Breast epithelium (tissue), 4 donors: Measurements from ENCODE around the gene ATP5PO. TPM values are rescaled to one million over a fixed set of nuclear protein-coding genes. Genes with fewer than 3 reads are reported as not detected.
"Not testable (repeated sequence)": the region's sequence is repeated elsewhere in the genome, so short reads cannot be mapped to it uniquely, and the experiment has no call there.

Experiments used
- DNase-seq, 2 donors: peaks; one replicate each; pipeline ENCODE4 v3.0.0-alpha.2; 2019; ENCODE audit warnings: low spot score in 2 of 2
- H3K27ac ChIP-seq, 2 donors: fragments of 200-600 bp; sonication (generic) in 1 of 2; one replicate each; pipeline ENCODE4 v1.5.1; 2016 to 2019; ENCODE audit warnings: mild to moderate bottlenecking in 1 of 2
- H3K27me3 ChIP-seq, 2 donors: fragments of 200-600 bp; sonication (generic) in 1 of 2; one replicate each; pipeline versions ENCODE4 v1.5.1 to v1.6.0; 2017 to 2019; ENCODE audit warnings: control low read depth in 1 of 2, mild to moderate bottlenecking in 1 of 2
- H3K36me3 ChIP-seq: fragments of 200-600 bp; one replicate; pipeline ENCODE4 v1.5.1; 2019
- H3K4me1 ChIP-seq, 2 donors: fragments of 200-600 bp; sonication (generic); one replicate each; pipeline ENCODE4 v1.5.1; 2016 to 2019; ENCODE audit warnings: control low read depth in 1 of 2
- H3K4me3 ChIP-seq, 3 donors: fragments of 200-600 bp; sonication (generic); 1 replicate in 2 of 3; 2 replicates in 1 of 3; pipeline ENCODE4 v1.5.1; 2016 to 2019; ENCODE audit warnings: mild to moderate bottlenecking in 3 of 3, moderate library complexity in 2 of 3
- H3K9me3 ChIP-seq, 2 donors: fragments of 200-600 bp; sonication (generic) in 1 of 2; one replicate each; pipeline ENCODE4 v1.5.1; 2016 to 2019; ENCODE audit warnings: control low read depth in 1 of 2
- CTCF ChIP-seq, 3 donors: fragments of 450-650 bp; IDR thresholded peaks; one replicate each; pipeline ENCODE4 v1.5.1; 2016 to 2017; ENCODE audit warnings: antibody characterized with exemption in 3 of 3, mild to moderate bottlenecking in 3 of 3, moderate library complexity in 3 of 3
- POLR2A ChIP-seq: fragments of 450-650 bp; IDR thresholded peaks from one replicate; pipeline ENCODE4 v1.6.1; 2016; ENCODE audit warnings: antibody characterized with exemption, mild to moderate bottlenecking, moderate library complexity
- POLR2AphosphoS5 ChIP-seq, 3 donors: sonication (generic); formaldehyde crosslinking; IDR thresholded peaks; one replicate each; pipeline ENCODE4 v1.6.1; 2017; ENCODE audit warnings: antibody characterized with exemption in 3 of 3
- intact Hi-C: fragments of 100-400 bp; cut with DNase I; formaldehyde crosslinking; loops from one replicate; pipeline ENCODE4 v1.15.1; 2023; ENCODE audit warnings: low total_unique reads
- total RNA-seq, 3 donors: library from RNA; depleted of rRNA; stranded (reverse); fragments of >200 nt; gene quantifications; one replicate each; pipeline ENCODE4 v1.1.0, GENCODE V29; 2016

ATP5PO gene
- total RNA-seq, 3 donors from 2014 or later, result 161 to 234 (median 170) TPM

- no peaks in the 10 kb centered on the region for H3K9me3 ChIP-seq
- no peak overlapping the region for H3K4me3 ChIP-seq
- H3K27ac ChIP-seq, result no peak overlapping the region
- no peaks in the 10 kb centered on the region for H3K4me1 ChIP-seq
- DNase-seq, result no peak
- no peak for TF ChIP-seq CTCF (IDR thresholded peaks at IDR 0.05)
- no peak for TF ChIP-seq POLR2AphosphoS5 (IDR thresholded peaks at IDR 0.05)
- TF ChIP-seq POLR2A, result no peak
- H3K27me3 ChIP-seq, result no peaks in the 10 kb centered on the region
- no peaks in the 10 kb centered on the region for H3K36me3 ChIP-seq
- intact Hi-C loops, result no loop called here
Measured at GRCh38 chr21:33870768-33871167, 44.8 kb downstream of the ATP5PO start.

DNA sequence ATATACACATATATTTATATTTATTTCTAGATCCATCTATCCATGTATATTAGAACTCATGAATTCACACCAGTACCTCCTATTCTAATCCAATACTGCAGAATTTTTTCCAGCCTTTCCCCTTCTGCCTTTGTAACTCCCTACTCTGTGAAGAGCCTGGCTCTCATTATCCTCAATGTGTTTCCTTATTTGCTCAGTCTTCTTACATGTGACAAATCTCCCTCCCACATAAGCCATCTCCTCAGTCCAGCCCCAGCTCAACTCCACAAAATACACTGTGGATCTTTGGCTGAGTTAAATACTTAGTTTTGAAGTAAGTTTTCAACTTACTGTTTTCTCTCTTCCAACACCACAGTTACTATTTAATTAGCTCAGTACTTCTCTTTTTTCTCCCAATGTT lies 45.7 kb downstream of the ATP5PO start:
- Histone ChIP-seq H3K4me3 (no peak overlapping the region), H3K9me3 (no peaks in the 10 kb centered on the region), H3K4me1 (no peaks in the 10 kb centered on the region), H3K27me3 (no peaks in the 10 kb centered on the region), H3K36me3 (no peaks in the 10 kb centered on the region), H3K27ac (no peak overlapping the region)
- DNase-seq, result no peak
- intact Hi-C loops, result no loop called here
- no peak for TF ChIP-seq POLR2AphosphoS5 (IDR thresholded peaks at IDR 0.05)
- TF ChIP-seq POLR2A, result no peak
- TF ChIP-seq CTCF (IDR thresholded peaks at IDR 0.05), result no peak

DNA sequence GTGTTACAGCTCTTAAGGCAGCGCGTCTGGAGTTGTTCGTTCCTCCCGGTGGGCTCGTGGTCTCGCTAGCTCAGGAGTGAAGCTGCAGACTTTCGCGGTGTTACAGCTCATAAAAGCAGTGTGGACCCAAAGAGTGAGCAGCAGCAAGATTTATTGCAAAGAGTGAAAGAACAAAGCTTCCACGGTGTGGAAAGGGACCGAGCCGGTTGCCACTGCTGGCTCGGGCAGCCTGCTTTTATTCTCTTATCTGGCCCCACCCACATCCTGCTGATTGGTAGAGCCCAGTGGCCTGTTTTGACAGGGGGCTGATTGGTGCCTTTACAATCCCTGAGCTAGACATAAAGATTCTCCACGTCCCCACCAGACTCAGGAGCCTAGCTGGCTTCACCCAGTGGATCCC lies 47.7 kb downstream of the ATP5PO start:
- DNase-seq, H3K4me1 ChIP-seq, H3K9me3 ChIP-seq, H3K36me3 ChIP-seq, H3K27me3 ChIP-seq, intact Hi-C loops, H3K4me3 ChIP-seq, H3K27ac ChIP-seq: not testable (repeated sequence)

GRCh38 chr21:33866826-33867225 lies 48.8 kb downstream of the ATP5PO start:
- Histone ChIP-seq H3K27ac (no peak overlapping the region), H3K9me3 (no peaks in the 10 kb centered on the region), H3K27me3 (no peaks in the 10 kb centered on the region), H3K36me3 (no peaks in the 10 kb centered on the region), H3K4me1 (no peaks in the 10 kb centered on the region), H3K4me3 (no peak overlapping the region)
- TF ChIP-seq CTCF (IDR thresholded peaks at IDR 0.05), result no peak
- no peak for TF ChIP-seq POLR2AphosphoS5 (IDR thresholded peaks at IDR 0.05)
- no peak for TF ChIP-seq POLR2A
- intact Hi-C loops, result no loop called here
- no peak for DNase-seq

DNA sequence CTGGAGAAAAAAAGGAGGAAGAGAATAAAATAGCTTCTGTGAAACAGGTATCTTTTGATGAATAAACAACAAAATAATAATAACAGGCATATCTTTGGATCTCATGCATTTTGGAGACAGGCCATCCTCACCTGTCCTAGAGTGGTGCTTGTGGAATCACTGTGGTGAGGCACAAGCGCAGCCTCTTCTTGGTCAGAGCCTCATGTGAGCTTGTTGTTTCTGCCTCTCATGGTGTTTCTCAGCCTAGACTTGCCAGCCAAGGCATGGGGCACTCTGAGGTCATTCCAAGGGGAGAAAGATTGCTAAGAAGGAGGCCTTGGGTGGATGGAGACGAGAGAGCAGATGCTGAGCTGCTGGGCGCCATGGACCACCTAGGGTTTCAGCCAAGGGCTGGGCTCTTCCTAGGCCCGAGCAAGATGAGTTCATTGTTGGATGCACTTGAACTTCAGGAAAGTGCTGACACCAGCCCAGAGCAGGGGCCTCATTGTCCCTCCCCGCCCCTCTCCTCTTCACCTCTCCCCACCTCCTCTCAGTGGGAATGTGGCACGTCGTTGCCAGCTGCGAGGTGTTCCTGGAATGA lies 49.5 kb downstream of the ATP5PO start:
- no peaks in the 10 kb centered on the region for H3K4me1 ChIP-seq
- H3K27me3 ChIP-seq, result no peaks in the 10 kb centered on the region
- DNase-seq, result no peak
- no peak overlapping the region for H3K27ac ChIP-seq
- TF ChIP-seq CTCF (IDR thresholded peaks at IDR 0.05), result no peak
- no peak for TF ChIP-seq POLR2AphosphoS5 (IDR thresholded peaks at IDR 0.05)
- TF ChIP-seq POLR2A, result no peak
- intact Hi-C loops, result no loop called here
- H3K36me3 ChIP-seq, result no peaks in the 10 kb centered on the region
- H3K4me3 ChIP-seq, result no peak overlapping the region
- no peaks in the 10 kb centered on the region for H3K9me3 ChIP-seq

DNA sequence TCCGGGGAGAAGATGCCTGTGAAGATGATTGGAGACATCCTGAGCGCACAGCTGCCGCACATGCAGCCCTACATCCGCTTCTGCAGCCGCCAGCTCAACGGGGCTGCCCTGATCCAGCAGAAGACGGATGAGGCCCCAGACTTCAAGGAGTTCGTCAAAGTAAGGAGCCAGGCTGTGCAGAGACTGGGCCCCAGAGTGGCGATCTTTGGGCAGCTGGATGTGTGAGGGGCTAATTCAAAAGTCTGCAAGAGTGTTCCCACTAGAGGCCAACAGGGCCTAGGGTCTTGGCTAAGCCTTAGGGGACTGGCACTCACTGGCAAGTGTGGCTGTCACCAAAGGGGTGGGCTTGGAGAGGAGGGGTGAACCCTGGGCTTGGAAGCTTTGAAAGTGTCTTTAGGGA lies 50.4 kb downstream of the ATP5PO start:
- H3K9me3 ChIP-seq, result no peaks in the 10 kb centered on the region
- no peaks in the 10 kb centered on the region for H3K4me1 ChIP-seq
- H3K4me3 ChIP-seq, result no peak overlapping the region
- H3K27me3 ChIP-seq, result no peaks in the 10 kb centered on the region
- TF ChIP-seq CTCF (IDR thresholded peaks at IDR 0.05) (no peak), POLR2A (no peak), POLR2AphosphoS5 (IDR thresholded peaks at IDR 0.05) (no peak)
- intact Hi-C loops, result no loop called here
- DNase-seq, result no peak
- H3K27ac ChIP-seq, result no peak overlapping the region
- no peaks in the 10 kb centered on the region for H3K36me3 ChIP-seq
